Measurements from ENCODE around the gene PWWP2A. TPM values are rescaled to one million over a fixed set of nuclear protein-coding genes. Genes with fewer than 3 reads are reported as not detected.

Gene PWWP2A, protein sequence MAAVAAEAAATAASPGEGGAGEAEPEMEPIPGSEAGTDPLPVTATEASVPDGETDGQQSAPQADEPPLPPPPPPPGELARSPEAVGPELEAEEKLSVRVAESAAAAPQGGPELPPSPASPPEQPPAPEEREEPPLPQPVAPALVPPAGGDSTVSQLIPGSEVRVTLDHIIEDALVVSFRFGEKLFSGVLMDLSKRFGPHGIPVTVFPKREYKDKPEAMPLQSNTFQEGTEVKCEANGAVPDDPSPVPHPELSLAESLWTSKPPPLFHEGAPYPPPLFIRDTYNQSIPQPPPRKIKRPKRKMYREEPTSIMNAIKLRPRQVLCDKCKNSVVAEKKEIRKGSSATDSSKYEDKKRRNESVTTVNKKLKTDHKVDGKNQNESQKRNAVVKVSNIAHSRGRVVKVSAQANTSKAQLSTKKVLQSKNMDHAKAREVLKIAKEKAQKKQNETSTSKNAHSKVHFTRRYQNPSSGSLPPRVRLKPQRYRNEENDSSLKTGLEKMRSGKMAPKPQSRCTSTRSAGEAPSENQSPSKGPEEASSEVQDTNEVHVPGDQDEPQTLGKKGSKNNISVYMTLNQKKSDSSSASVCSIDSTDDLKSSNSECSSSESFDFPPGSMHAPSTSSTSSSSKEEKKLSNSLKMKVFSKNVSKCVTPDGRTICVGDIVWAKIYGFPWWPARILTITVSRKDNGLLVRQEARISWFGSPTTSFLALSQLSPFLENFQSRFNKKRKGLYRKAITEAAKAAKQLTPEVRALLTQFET
- 8.8 to 11.0 TPM (median 10.1 TPM) in 5 replicates for total RNA-seq (2022; extraction: Qiagen RNA extraction)

DNA sequence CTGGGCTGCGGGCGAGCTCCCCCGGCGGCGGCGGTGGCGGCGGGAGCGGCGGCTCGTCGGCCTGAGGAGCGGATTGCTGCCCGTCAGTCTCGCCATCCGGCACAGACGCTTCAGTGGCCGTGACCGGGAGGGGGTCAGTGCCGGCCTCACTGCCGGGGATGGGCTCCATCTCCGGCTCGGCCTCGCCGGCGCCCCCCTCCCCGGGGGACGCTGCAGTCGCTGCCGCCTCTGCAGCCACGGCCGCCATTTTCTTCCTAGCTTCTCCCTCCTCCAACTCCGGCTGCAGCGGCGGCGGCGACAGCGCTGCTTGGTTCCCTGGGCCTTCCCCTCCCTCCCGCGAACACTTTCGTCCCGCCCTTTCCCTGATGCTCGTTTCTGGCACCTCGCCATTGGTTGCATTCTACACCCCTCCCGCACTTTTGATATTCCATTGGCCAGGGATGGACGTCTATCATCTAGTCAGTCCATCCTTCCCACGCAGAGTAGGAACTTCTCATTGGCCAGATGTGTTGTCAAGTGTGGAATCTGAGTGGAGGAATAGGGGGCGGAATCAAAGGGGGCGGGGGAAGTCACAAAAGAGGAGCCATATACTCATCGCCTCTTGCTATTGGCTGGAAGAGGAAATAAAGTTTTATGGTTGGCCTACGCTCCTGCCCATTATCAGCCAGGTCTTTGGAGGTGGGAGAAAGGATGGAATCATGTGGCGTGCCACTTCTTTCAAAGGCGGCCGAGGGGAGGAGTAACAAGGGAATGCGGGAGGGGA, at the start of gene PWWP2A:
Gene PWWP2A (minus strand): TSS at position 309 of the 763 bp plus-strand sequence. CDS start 62 bp downstream, at position 247.

Other genes with a start within 250 kb of the PWWP2A start
- gene ADRA1B, start 203.0 kb downstream of the PWWP2A start, total RNA-seq (2022; extraction: Qiagen RNA extraction): 15.9 to 25.1 TPM (median 21.9 TPM) in 5 replicates
- 65.0 to 72.2 TPM (median 68.3 TPM) in 5 replicates for gene TTC1, start 110.3 kb downstream of the PWWP2A start, total RNA-seq (2022; extraction: Qiagen RNA extraction)
- gene FABP6, start 110.1 kb upstream of the PWWP2A start, total RNA-seq (2022; extraction: Qiagen RNA extraction): 0.76 to 1.8 TPM (median 1.1 TPM) in 5 replicates
- 9.2 to 14.0 TPM (median 12.1 TPM) in 5 replicates for gene CCNJL, start 193.1 kb upstream of the PWWP2A start, total RNA-seq (2022; extraction: Qiagen RNA extraction)